ENCODE results near the gene TNNI2.

TNNI2 gene

GRCh38 chr11:1822648-1823375 is 16.0 kb upstream of the TNNI2 start:
- no peak for DNase-seq

GRCh38 chr11:1823376-1824220 is 15.2 kb upstream of the TNNI2 start:
- DNase-seq = peak; percentile 15

GRCh38 chr11:1824221-1825038 is 14.4 kb upstream of the TNNI2 start:
- DNase-seq = no peak

- DNase-seq = no peak
These were observed 13.6 kb upstream of the TNNI2 start for GRCh38 chr11:1825039-1825740.

- no peak for DNase-seq
These were observed 12.9 kb upstream of the TNNI2 start for GRCh38 chr11:1825785-1826451.

GRCh38 chr11:1826552-1827094 is 12.2 kb upstream of the TNNI2 start:
- peak; percentile 78 for DNase-seq

- peak; percentile 90 for DNase-seq
These were observed 11.5 kb upstream of the TNNI2 start for GRCh38 chr11:1827095-1827813.

GRCh38 chr11:1827931-1828330 is 10.8 kb upstream of the TNNI2 start:
- DNase-seq = no peak

GRCh38 chr11:1828542-1828941 is 10.2 kb upstream of the TNNI2 start:
- no peak for DNase-seq

- DNase-seq = no peak
These were observed 9.6 kb upstream of the TNNI2 start for GRCh38 chr11:1829039-1829820.

GRCh38 chr11:1830004-1830321 is 8.8 kb upstream of the TNNI2 start:
- DNase-seq = no peak

GRCh38 chr11:1830322-1831223 is 8.2 kb upstream of the TNNI2 start:
- DNase-seq = peak; percentile 71

GRCh38 chr11:1831338-1832210 is 7.2 kb upstream of the TNNI2 start:
- DNase-seq = peak; percentile 24

GRCh38 chr11:1832211-1832919 is 6.4 kb upstream of the TNNI2 start:
- peak; percentile 55 for DNase-seq

GRCh38 chr11:1832920-1833295 is 5.9 kb upstream of the TNNI2 start:
- peak; percentile 34 for DNase-seq

- peak; percentile 16 for DNase-seq
These were observed 4.6 kb upstream of the TNNI2 start for GRCh38 chr11:1834062-1834610.

Data from right hindlimb (tissue), 1 donor.